Astrocyte of the cerebellum (primary cell): ENCODE measurements around the gene SPOCD1.

Experiments
- DNase-seq: peaks from one replicate; pipeline ENCODE4 v3.0.0-alpha.2; 2011; ENCODE audit warnings: low read depth
- H3K4me3 ChIP-seq: 2 replicates; pipeline ENCODE4 v1.5.1; 2011; ENCODE audit warnings: mild to moderate bottlenecking, low read depth, low read length, moderate library complexity
- in situ Hi-C: cut with HindIII; loops from 2 replicates; pipeline ENCODE4 v1.10.0; 2017; ENCODE audit warnings: low sequenced_read_pairs
- TF ChIP-seq, protein P1 (sequence below): IDR thresholded peaks from 2 replicates; pipeline ENCODE4 v1.5.1; 2012; ENCODE audit warnings: low read length, low read depth, moderate library complexity, mild to moderate bottlenecking; ENCODE audit errors: missing control alignments

SPOCD1 gene

GRCh38 chr1:31757204-31757679 lies 58.6 kb downstream of the SPOCD1 start:
- in situ Hi-C loops = no loop called here
- TF ChIP-seq, protein P1, sequence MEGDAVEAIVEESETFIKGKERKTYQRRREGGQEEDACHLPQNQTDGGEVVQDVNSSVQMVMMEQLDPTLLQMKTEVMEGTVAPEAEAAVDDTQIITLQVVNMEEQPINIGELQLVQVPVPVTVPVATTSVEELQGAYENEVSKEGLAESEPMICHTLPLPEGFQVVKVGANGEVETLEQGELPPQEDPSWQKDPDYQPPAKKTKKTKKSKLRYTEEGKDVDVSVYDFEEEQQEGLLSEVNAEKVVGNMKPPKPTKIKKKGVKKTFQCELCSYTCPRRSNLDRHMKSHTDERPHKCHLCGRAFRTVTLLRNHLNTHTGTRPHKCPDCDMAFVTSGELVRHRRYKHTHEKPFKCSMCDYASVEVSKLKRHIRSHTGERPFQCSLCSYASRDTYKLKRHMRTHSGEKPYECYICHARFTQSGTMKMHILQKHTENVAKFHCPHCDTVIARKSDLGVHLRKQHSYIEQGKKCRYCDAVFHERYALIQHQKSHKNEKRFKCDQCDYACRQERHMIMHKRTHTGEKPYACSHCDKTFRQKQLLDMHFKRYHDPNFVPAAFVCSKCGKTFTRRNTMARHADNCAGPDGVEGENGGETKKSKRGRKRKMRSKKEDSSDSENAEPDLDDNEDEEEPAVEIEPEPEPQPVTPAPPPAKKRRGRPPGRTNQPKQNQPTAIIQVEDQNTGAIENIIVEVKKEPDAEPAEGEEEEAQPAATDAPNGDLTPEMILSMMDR = no peak
- no peak overlapping the region for H3K4me3 ChIP-seq
- DNase-seq = no peak

DNA sequence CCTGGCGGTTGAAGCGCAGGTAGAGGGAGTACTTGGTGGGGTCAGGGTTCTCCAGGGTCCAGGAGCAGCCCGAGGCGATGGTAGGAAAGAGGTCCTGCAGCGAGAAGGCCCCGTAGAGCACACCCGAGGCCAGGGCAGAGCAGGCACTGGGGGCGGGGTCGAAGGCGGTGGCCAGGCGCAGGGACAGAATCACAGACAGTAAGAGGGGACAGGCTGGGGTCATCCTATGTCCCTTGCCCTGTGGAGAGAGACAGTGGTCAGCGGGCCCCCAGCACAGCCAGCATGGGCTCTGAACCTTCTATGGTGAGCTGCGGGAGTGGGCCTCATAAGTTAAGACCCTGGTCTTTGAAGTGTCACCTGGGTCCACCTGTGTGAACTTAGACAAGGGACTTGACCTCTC lies 59.2 kb downstream of the SPOCD1 start:
- TF ChIP-seq, protein P1 = no peak
- DNase-seq = no peak
- H3K4me3 ChIP-seq = no peak overlapping the region
- in situ Hi-C loops = no loop called here

GRCh38 chr1:31755850-31756492 lies 59.9 kb downstream of the SPOCD1 start:
- DNase-seq = no peak
- in situ Hi-C loops = no loop called here
- TF ChIP-seq, protein P1 = no peak
- H3K4me3 ChIP-seq = no peak overlapping the region

GRCh38 chr1:31755197-31755611 lies 60.6 kb downstream of the SPOCD1 start:
- in situ Hi-C loops = no loop called here

DNA sequence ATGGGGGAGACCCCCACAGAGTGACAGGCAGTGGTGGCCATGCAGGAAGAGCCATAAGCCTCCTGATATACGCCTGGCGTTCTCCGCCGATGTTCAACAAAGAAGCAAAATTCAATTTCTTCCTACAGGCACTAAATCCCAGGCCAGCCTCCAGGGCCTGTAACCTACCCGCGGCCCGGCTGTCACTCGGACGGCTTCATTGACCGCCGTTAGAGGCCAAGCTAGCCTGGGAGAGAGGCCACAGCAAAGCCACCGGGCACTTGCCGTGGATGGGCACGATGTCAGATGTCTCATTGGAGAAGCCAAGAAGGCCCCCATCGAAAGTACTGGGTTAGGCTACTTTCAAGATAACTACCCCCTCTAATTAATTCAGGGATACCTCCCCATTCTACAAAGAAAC lies 61.4 kb downstream of the SPOCD1 start:
- H3K4me3 ChIP-seq = no peak overlapping the region
- in situ Hi-C loops = no loop called here
- TF ChIP-seq, protein P1 = no peak
- DNase-seq = no peak

More at GRCh38 chr1:31755197-31755611, 60.6 kb downstream of the SPOCD1 start:
- DNase-seq = no peak
- TF ChIP-seq, protein P1 = no peak
- no peak overlapping the region for H3K4me3 ChIP-seq

- no peak for DNase-seq
- TF ChIP-seq, protein P1 = no peak
- in situ Hi-C loops = no loop called here
- H3K4me3 ChIP-seq = no peak overlapping the region
Measured at GRCh38 chr1:31753707-31754349, 62.0 kb downstream of the SPOCD1 start.
